ENCODE results near the gene PDE7B. TPM values are rescaled to one million over a fixed set of nuclear protein-coding genes. Genes with fewer than 3 reads are reported as not detected.

PDE7B gene
- total and polyA plus RNA-seq, 4 donors = 0.75 to 5.2 (median 1.3) TPM

GRCh38 chr6:136163260-136163659 lies 311.8 kb downstream of the PDE7B start (continued):
- TF ChIP-seq REST (IDR thresholded peaks at IDR 0.05) = no peak
- no peak for TF ChIP-seq EGR1 (IDR thresholded peaks at IDR 0.05; ENCODE audit: low read depth in 2 of 2)
- no peak for TF ChIP-seq JUND (IDR thresholded peaks at IDR 0.05)
- no peak for TF ChIP-seq GABPA (IDR thresholded peaks at IDR 0.05 in 1 of 2, conservative IDR thresholded peaks at IDR 0.05 in 1 of 2)
- no peak for TF ChIP-seq NR2F2 (IDR thresholded peaks at IDR 0.05)
- TF ChIP-seq SP1 (IDR thresholded peaks at IDR 0.05) = no peak
- no peak for TF ChIP-seq HNF4A (conservative IDR thresholded peaks at IDR 0.05)

DNA sequence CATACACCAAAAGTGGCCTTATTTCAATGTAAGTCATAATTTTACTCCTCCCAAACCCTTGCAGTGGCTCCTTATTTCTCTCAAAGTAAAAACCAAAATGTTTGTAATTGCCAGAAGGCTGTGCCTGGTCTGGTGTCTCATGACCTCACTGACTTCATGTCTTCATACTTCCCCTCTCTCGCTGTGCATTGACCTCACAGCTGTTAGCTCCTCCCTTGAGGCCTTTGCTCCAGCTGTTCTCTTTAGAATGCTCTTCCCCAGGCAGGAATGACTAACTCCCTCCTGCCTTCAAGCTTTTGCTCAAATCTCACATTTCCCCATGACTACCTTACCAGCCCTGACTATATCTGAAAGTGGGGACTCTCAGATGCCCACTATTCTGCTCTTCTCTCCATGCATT lies 315.3 kb downstream of the PDE7B start:
- H3K36me3 ChIP-seq (ENCODE audit: control insufficient read depth in 4 of 4, insufficient read depth in 3 of 4, low read depth in 1 of 4, low read length in 3 of 4) = no peaks in the 10 kb centered on the region
- no peak for TF ChIP-seq NR2F2 (IDR thresholded peaks at IDR 0.05)
- no peak for TF ChIP-seq FOXA2 (IDR thresholded peaks at IDR 0.05)
- TF ChIP-seq, protein P1, sequence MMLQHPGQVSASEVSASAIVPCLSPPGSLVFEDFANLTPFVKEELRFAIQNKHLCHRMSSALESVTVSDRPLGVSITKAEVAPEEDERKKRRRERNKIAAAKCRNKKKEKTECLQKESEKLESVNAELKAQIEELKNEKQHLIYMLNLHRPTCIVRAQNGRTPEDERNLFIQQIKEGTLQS (IDR thresholded peaks at IDR 0.05) = no peak
- TF ChIP-seq RAD21 (IDR thresholded peaks at IDR 0.05) = no peak
- TF ChIP-seq, protein P2, sequence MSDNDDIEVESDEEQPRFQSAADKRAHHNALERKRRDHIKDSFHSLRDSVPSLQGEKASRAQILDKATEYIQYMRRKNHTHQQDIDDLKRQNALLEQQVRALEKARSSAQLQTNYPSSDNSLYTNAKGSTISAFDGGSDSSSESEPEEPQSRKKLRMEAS (IDR thresholded peaks at IDR 0.05) = no peak
- TF ChIP-seq FOXA1 (IDR thresholded peaks at IDR 0.05) = no peak
- TF ChIP-seq YY1 (IDR thresholded peaks at IDR 0.05) = no peak
- TF ChIP-seq, protein P3, sequence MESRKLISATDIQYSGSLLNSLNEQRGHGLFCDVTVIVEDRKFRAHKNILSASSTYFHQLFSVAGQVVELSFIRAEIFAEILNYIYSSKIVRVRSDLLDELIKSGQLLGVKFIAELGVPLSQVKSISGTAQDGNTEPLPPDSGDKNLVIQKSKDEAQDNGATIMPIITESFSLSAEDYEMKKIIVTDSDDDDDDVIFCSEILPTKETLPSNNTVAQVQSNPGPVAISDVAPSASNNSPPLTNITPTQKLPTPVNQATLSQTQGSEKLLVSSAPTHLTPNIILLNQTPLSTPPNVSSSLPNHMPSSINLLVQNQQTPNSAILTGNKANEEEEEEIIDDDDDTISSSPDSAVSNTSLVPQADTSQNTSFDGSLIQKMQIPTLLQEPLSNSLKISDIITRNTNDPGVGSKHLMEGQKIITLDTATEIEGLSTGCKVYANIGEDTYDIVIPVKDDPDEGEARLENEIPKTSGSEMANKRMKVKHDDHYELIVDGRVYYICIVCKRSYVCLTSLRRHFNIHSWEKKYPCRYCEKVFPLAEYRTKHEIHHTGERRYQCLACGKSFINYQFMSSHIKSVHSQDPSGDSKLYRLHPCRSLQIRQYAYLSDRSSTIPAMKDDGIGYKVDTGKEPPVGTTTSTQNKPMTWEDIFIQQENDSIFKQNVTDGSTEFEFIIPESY (IDR thresholded peaks at IDR 0.05) = no peak
- no peak for TF ChIP-seq TAF1 (conservative IDR thresholded peaks at IDR 0.05)
- no peak overlapping the region for H3K27ac ChIP-seq (ENCODE audit: low read depth in 1 of 2, low read length in 2 of 2)
- no peak overlapping the region for H3K9ac ChIP-seq (ENCODE audit: low read depth in 1 of 2, low read length in 2 of 2)
- no peaks in the 10 kb centered on the region for H3K27me3 ChIP-seq (ENCODE audit: control insufficient read depth in 4 of 4, insufficient read depth in 4 of 4, low read length in 3 of 4)
- H3K4me3 ChIP-seq (ENCODE audit: low read depth in 1 of 3, low read length in 3 of 3) = no peak overlapping the region
- no peaks in the 10 kb centered on the region for H3K9me3 ChIP-seq (ENCODE audit: control insufficient read depth in 4 of 4, low read length in 3 of 4)
- no peaks in the 10 kb centered on the region for H3K4me1 ChIP-seq (ENCODE audit: control insufficient read depth in 4 of 4, insufficient read depth in 4 of 4, low read length in 3 of 4)
- WGBS = 92% methylated on average over 1 of the region's 1 CpG
- DNase-seq (ENCODE audit: low spot score) = no peak

DNA sequence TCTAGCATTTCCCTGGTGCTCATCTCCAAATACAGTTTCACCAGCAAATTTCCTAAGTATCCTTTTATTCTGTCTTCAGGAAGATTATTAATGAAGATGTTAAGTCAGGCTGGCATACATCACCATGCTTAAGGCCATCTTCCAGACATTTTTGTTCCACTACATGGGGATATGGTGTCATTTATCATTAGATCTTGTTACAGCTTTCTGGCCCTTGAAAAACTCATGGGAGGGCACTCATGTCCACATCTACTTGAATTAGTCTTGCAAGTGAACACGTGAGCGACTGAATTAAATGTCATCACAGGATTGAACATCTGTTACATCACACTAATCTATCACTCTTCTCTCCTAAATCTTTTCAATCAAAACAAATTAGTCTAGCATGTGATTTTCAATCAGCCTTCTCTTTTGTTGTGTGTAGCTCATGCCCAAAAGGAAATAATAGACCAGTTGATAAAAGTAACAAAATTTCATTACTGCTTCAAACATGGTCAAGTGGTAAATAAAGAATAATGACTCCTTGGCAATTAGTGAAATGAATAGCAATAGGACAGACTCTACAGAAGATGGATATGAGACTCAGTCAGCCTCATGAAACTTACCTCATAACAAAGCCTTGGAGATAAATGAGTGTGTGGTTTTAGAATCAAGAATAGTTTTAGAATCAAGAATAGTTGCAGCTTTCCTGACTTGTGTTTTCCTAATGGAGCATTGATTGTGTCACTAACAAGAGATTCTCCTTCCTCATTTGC lies 318.1 kb downstream of the PDE7B start:
- no peaks in the 10 kb centered on the region for H3K27me3 ChIP-seq (ENCODE audit: control insufficient read depth in 4 of 4, insufficient read depth in 4 of 4, low read length in 3 of 4)
- H3K36me3 ChIP-seq (ENCODE audit: control insufficient read depth in 4 of 4, insufficient read depth in 3 of 4, low read depth in 1 of 4, low read length in 3 of 4) = no peaks in the 10 kb centered on the region
- WGBS = 99% methylated on average over 2 of the region's 2 CpGs
- TF ChIP-seq, protein P1 (IDR thresholded peaks at IDR 0.05) = no peak
- TF ChIP-seq GABPA (IDR thresholded peaks at IDR 0.05 in 1 of 2, conservative IDR thresholded peaks at IDR 0.05 in 1 of 2) (no peak), HNF4A (conservative IDR thresholded peaks at IDR 0.05) (no peak), RXRA (IDR thresholded peaks at IDR 0.05) (no peak), EGR1 (IDR thresholded peaks at IDR 0.05; ENCODE audit: low read depth in 2 of 2) (no peak), FOXA2 (IDR thresholded peaks at IDR 0.05) (no peak), FOXA1 (IDR thresholded peaks at IDR 0.05) (no peak), NR2F2 (IDR thresholded peaks at IDR 0.05) (no peak), SP1 (IDR thresholded peaks at IDR 0.05) (no peak)
- TF ChIP-seq, protein P2 (IDR thresholded peaks at IDR 0.05) = no peak
- TF ChIP-seq, protein P3 (IDR thresholded peaks at IDR 0.05) = no peak
- H3K4me1 ChIP-seq (ENCODE audit: control insufficient read depth in 4 of 4, insufficient read depth in 4 of 4, low read length in 3 of 4) = peaks cover 0 to 12% (median 9%) of the 10 kb centered on the region in 4 donors
- DNase-seq (ENCODE audit: low spot score) = no peak
- H3K27ac ChIP-seq (ENCODE audit: low read depth in 1 of 2, low read length in 2 of 2) = no peak overlapping the region
- no peak overlapping the region for H3K9ac ChIP-seq (ENCODE audit: low read depth in 1 of 2, low read length in 2 of 2)
- H3K9me3 ChIP-seq (ENCODE audit: control insufficient read depth in 4 of 4, low read length in 3 of 4) = no peaks in the 10 kb centered on the region
- H3K4me3 ChIP-seq (ENCODE audit: low read depth in 1 of 3, low read length in 3 of 3) = no peak overlapping the region
